Endothelial cell of umbilical vein (primary cell): Measurements from ENCODE around the gene RORB. TPM values are rescaled to one million over a fixed set of nuclear protein-coding genes. Genes with fewer than 3 reads are reported as not detected.

Experiments
- BruUV-seq: library from RNA; stranded (reverse); fragments of 400-500 nt; replicated peaks from 2 replicates; lab custom pipeline; 2021; lab: Mats Ljungman, UMichigan
- CTCF ChIA-PET: fragments of 300-600, 350-600 bp; sonication (Branson Sonifier 250); formaldehyde crosslinking; loops from one replicate; lab custom pipeline; 2021; ENCODE audit warnings: antibody characterized with exemption, inconsistent platforms; lab: Charles Lee
- POLR2A ChIA-PET: fragments of 300-600, 350-600 bp; sonication (Branson Sonifier 250); formaldehyde crosslinking; loops from one replicate; lab custom pipeline; 2021; ENCODE audit warnings: antibody characterized with exemption, inconsistent platforms; lab: Charles Lee
- DNase-seq: peaks from one replicate; pipeline ENCODE4 v3.0.0-alpha.2; 2011; ENCODE audit warnings: low read depth, low spot score
- FAIRE-seq: peaks from 2 replicates; lab custom pipeline; 2011; peaks lifted over from hg19 to GRCh38; lab: Jason Lieb, UNC
- H2AFZ ChIP-seq: 2 replicates; pipeline ENCODE4 v1.6.0; 2012; ENCODE audit warnings: low read depth, low read length, control low read depth, inconsistent platforms
- H3K27ac ChIP-seq: 2 replicates; pipeline ENCODE4 v1.5.1; 2011; ENCODE audit warnings: low read depth, mild to moderate bottlenecking, control low read depth, low read length, moderate library complexity; ENCODE audit not compliant: insufficient read depth
- H3K27me3 ChIP-seq, 2 experiments: 2 replicates each; pipeline versions ENCODE4 v1.6.0 to v1.6.1; 2011; ENCODE audit warnings: low read length in 2 of 2, mixed read lengths in 1 of 2; ENCODE audit not compliant: control insufficient read depth in 2 of 2, insufficient read depth in 2 of 2
- H3K36me3 ChIP-seq, 2 experiments: 2 replicates in 1 of 2; 3 replicates in 1 of 2; pipeline ENCODE4 v1.5.1; 2011; ENCODE audit warnings: low read length in 2 of 2, mild to moderate bottlenecking in 1 of 2, moderate library complexity in 1 of 2; ENCODE audit not compliant: control insufficient read depth in 2 of 2, insufficient read depth in 2 of 2; ENCODE audit errors: extremely low read depth in 1 of 2
- H3K4me1 ChIP-seq: 3 replicates; pipeline ENCODE4 v1.5.1; 2011; ENCODE audit warnings: mild to moderate bottlenecking, low read length; ENCODE audit not compliant: control insufficient read depth, insufficient read depth; ENCODE audit errors: extremely low read depth
- H3K4me2 ChIP-seq: 2 replicates; pipeline ENCODE4 v1.6.1; 2011; ENCODE audit warnings: low read length, control low read depth, mixed read lengths; ENCODE audit not compliant: insufficient read depth
- H3K4me3 ChIP-seq, 3 experiments: fragments of 200-600 bp in 1 of 3; sonication (generic), shearing (Covaris generic) in 1 of 3; replicated peaks in 1 of 3; 2 replicates each; pipeline ENCODE4 v1.5.1; 2011 to 2016; ENCODE audit warnings: control low read depth in 3 of 3, low read length in 3 of 3, mild to moderate bottlenecking in 2 of 3, inconsistent platforms in 1 of 3, low read depth in 1 of 3, moderate library complexity in 1 of 3; ENCODE audit not compliant: insufficient read depth in 1 of 3
- H3K79me2 ChIP-seq: 2 replicates; pipeline ENCODE4 v1.6.0; 2012; ENCODE audit warnings: low read length, inconsistent platforms; ENCODE audit not compliant: control insufficient read depth, insufficient read depth
- H3K9ac ChIP-seq: replicated peaks from 2 replicates; pipeline ENCODE3; 2011; ENCODE audit warnings: low read length, control low read depth; ENCODE audit not compliant: insufficient read depth; ENCODE audit errors: extremely low read depth
- H3K9me1 ChIP-seq: replicated peaks from 3 replicates; pipeline ENCODE4 v1.6.0; 2011; ENCODE audit warnings: mild to moderate bottlenecking, low read length; ENCODE audit not compliant: control insufficient read depth, insufficient read depth; ENCODE audit errors: extremely low read depth
- H3K9me3 ChIP-seq: replicated peaks from 2 replicates; pipeline ENCODE4 v1.5.1; 2012; ENCODE audit warnings: low read length, inconsistent platforms; ENCODE audit not compliant: control insufficient read depth, insufficient read depth
- H4K20me1 ChIP-seq: replicated peaks from 2 replicates; pipeline ENCODE3; 2011; ENCODE audit warnings: mild to moderate bottlenecking, low read length; ENCODE audit not compliant: control insufficient read depth, insufficient read depth; ENCODE audit errors: extremely low read depth
- CTCF ChIP-seq, 2 donors: IDR thresholded peaks; 1 replicate in 1 of 2; 2 replicates in 1 of 2; pipeline ENCODE4 v1.5.1; 2011; ENCODE audit warnings: low read length in 2 of 2, mild to moderate bottlenecking in 2 of 2, moderate library complexity in 2 of 2, control low read depth in 1 of 2, inconsistent platforms in 1 of 2, low read depth in 1 of 2; ENCODE audit not compliant: insufficient read depth in 1 of 2; ENCODE audit errors: extremely low read depth in 1 of 2
- FOS ChIP-seq: IDR thresholded peaks from 2 replicates; pipeline ENCODE4 v1.6.1; 2011; ENCODE audit warnings: mild to moderate bottlenecking, low read length, moderate library complexity, borderline replicate concordance; ENCODE audit not compliant: insufficient read depth
- GATA2 ChIP-seq: IDR thresholded peaks from 2 replicates; pipeline ENCODE4 v1.7.0; 2011; ENCODE audit warnings: low read depth, mild to moderate bottlenecking, moderate library complexity, mixed read lengths, low read length; ENCODE audit not compliant: insufficient read length, insufficient read depth
- MAX ChIP-seq: IDR thresholded peaks from 2 replicates; pipeline ENCODE4 v1.6.1; 2011; ENCODE audit not compliant: insufficient read depth, insufficient read length
- MYC ChIP-seq: IDR thresholded peaks from one replicate; pipeline ENCODE4 v1.6.1; 2011; ENCODE audit warnings: mild to moderate bottlenecking, low read depth, low read length
- POLR2A ChIP-seq: IDR thresholded peaks from 2 replicates; pipeline ENCODE4 v1.6.1; 2012; ENCODE audit warnings: low read depth, mild to moderate bottlenecking, control low read depth, low read length
- POLR2AphosphoS5 ChIP-seq: IDR thresholded peaks from 2 replicates; pipeline ENCODE4 v1.6.1; 2012; ENCODE audit warnings: low read depth, mild to moderate bottlenecking, control low read depth, low read length, moderate library complexity; ENCODE audit not compliant: insufficient read depth
- dilution Hi-C: fragments of 300-500 bp; cut with MboI; formaldehyde crosslinking; loops from one replicate; pipeline ENCODE4 v1.15.0; 2019; ENCODE audit warnings: low sequenced_read_pairs; ENCODE audit not compliant: extremely low pct_ligation_motif_present
- intact Hi-C: fragments of 100-400 bp; cut with micrococcal nuclease; formaldehyde crosslinking; loops from one replicate; pipeline ENCODE4 v1.10.0; 2022
- polyA plus RNA-seq, 4 experiments: library from polyadenylated mRNA; depleted of rRNA in 3 of 4; stranded (reverse) in 3 of 4; unstranded in 1 of 4; fragments of >200 nt; gene quantifications; 2 replicates each; pipeline versions ENCODE4 v1.2.1 to v1.2.3, GENCODE V29; 2011 to 2012; ENCODE audit warnings: missing spikeins in 1 of 4
- total RNA-seq: library from RNA; stranded (reverse); gene quantifications from 2 replicates; pipeline ENCODE4 v1.2.3, GENCODE V29; 2021

The RORB gene
- total and polyA plus RNA-seq, 2 donors (not counting 3 experiments of a cell fraction or from before 2014, with no cell fraction given) = not detected

GRCh38 chr9:74644023-74644422, 146.9 kb downstream of the RORB start:
- Histone ChIP-seq H3K27me3 (no peaks in the 10 kb centered on the region), H3K27ac (no peak overlapping the region), H3K4me2 (no peak overlapping the region), H3K4me1 (no peaks in the 10 kb centered on the region), H2AFZ (no peak overlapping the region), H3K79me2 (no peaks in the 10 kb centered on the region), H3K36me3 (no peaks in the 10 kb centered on the region), H3K9me1 (no peaks in the 10 kb centered on the region), H3K4me3 (no peak overlapping the region), H3K9me3 (no peaks in the 10 kb centered on the region), H4K20me1 (no peaks in the 10 kb centered on the region), H3K9ac (no peak overlapping the region)
- TF ChIP-seq POLR2AphosphoS5 = no peak
- TF ChIP-seq FOS = no peak
- TF ChIP-seq POLR2A = no peak
- TF ChIP-seq GATA2 = no peak
- no peak for TF ChIP-seq CTCF (IDR thresholded peaks at IDR 0.05; ENCODE audit: extremely low read depth in 1 of 2, insufficient read depth in 1 of 2, low read depth in 1 of 2, low read length in 2 of 2)
- TF ChIP-seq MAX = no peak
- no peak for TF ChIP-seq MYC
- ChIA-PET CTCF (interaction anchor here (1.3 to 2.2 kb wide), 4 partner anchors 16 to 1443 kb away, joined by 3 to 33 read pairs (median 7); no protein-coding TSS in a partner anchor), POLR2A (no interaction called here)
- intact Hi-C loops = loop anchor here (10.0 kb wide), 1 partner anchor 1379 kb away; no protein-coding TSS in a partner anchor
- BruUV-seq = no TSS peak
- DNase-seq (no peak), FAIRE-seq (no peak)
- dilution Hi-C loops = no loop called here
